ENCODE data around the gene C14orf132. TPM values are rescaled to one million over a fixed set of nuclear protein-coding genes. Genes with fewer than 3 reads are reported as not detected.

C14orf132 gene
- total RNA-seq, 1 donor from 2014 or later, result 552 TPM

DNA sequence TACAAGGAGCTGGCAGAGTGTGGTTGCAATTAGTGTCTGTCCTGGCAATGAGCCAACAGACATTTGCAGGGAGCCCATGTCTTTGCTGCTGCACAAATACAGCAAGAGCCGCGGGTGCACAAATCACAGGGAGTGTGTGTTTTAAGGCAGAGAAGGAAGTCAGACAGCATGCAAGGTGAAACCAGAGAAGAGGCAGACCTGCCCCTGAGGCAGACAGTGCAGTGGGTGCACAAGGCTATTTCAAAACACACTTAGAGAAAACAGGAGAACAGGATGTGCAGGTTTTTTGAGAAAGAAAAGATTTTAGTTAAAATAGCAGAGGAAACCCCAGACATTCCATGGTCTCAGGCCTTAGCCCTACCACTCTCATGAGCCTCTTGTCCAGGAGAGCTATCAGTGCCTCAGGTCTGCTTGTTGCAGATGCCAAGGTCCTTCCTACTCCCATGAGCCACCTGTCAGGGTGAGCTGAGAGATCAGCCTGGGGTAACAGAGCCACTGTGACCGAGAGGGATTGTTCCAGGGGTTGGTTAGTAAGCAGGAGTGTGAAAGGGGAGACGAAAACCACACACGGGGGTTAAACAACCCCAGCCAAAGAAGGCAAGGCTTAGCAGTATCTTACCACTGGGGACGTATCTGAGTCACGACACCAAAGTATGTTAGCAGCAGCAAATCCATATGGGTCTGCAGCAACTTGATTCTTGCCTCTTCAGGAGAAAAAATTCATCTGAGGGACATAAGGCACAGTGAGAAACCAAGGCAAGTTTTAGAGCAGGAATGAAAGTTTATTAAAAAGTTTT lies 78.1 kb downstream of the C14orf132 start:
- H3K4me1 Mint-ChIP-seq (ENCODE audit: low read depth, unreplicated experiment), result no peaks in the 10 kb centered on the region
- no peak for DNase-seq
- peaks cover 3% of the 10 kb centered on the region for H3K27me3 Mint-ChIP-seq (ENCODE audit: unreplicated experiment)
- H3K27ac Mint-ChIP-seq (ENCODE audit: unreplicated experiment), result no peak overlapping the region
- peaks cover 7% of the 10 kb centered on the region for H3K9me3 Mint-ChIP-seq (ENCODE audit: unreplicated experiment)
- no peak overlapping the region for H3K4me3 Mint-ChIP-seq (ENCODE audit: unreplicated experiment)
- no peaks in the 10 kb centered on the region for H3K36me3 Mint-ChIP-seq (ENCODE audit: unreplicated experiment)
- TF ChIP-seq, protein P1, sequence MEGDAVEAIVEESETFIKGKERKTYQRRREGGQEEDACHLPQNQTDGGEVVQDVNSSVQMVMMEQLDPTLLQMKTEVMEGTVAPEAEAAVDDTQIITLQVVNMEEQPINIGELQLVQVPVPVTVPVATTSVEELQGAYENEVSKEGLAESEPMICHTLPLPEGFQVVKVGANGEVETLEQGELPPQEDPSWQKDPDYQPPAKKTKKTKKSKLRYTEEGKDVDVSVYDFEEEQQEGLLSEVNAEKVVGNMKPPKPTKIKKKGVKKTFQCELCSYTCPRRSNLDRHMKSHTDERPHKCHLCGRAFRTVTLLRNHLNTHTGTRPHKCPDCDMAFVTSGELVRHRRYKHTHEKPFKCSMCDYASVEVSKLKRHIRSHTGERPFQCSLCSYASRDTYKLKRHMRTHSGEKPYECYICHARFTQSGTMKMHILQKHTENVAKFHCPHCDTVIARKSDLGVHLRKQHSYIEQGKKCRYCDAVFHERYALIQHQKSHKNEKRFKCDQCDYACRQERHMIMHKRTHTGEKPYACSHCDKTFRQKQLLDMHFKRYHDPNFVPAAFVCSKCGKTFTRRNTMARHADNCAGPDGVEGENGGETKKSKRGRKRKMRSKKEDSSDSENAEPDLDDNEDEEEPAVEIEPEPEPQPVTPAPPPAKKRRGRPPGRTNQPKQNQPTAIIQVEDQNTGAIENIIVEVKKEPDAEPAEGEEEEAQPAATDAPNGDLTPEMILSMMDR (IDR thresholded peaks at IDR 0.05; ENCODE audit: partially characterized antibody, unreplicated experiment), result no peak

DNA sequence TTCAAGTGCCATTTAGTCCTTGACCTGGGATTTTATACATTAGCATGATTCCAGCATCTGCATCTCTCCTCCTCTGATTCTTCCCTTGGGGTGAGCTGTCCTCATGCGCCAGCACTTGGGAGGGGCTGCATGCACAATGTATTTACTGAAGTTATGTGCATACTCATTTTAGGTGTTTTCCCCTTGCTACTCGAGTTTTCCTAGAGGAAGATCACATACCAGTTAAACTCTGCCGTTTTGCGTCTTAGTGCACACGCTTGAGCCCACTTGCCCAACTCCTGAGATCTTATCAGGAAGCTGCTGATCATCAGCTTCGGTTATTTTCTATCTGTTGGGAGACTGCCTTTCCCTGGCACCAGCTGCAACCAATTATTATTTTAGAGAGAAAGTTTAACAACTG lies 78.8 kb downstream of the C14orf132 start:
- peaks cover 6% of the 10 kb centered on the region for H3K4me1 Mint-ChIP-seq (ENCODE audit: low read depth, unreplicated experiment)
- H3K27ac Mint-ChIP-seq (ENCODE audit: unreplicated experiment), result no peak overlapping the region
- peaks cover 7% of the 10 kb centered on the region for H3K9me3 Mint-ChIP-seq (ENCODE audit: unreplicated experiment)
- no peak overlapping the region for H3K4me3 Mint-ChIP-seq (ENCODE audit: unreplicated experiment)
- TF ChIP-seq, protein P1 (IDR thresholded peaks at IDR 0.05; ENCODE audit: partially characterized antibody, unreplicated experiment), result no peak
- no peaks in the 10 kb centered on the region for H3K27me3 Mint-ChIP-seq (ENCODE audit: unreplicated experiment)
- no peaks in the 10 kb centered on the region for H3K36me3 Mint-ChIP-seq (ENCODE audit: unreplicated experiment)
- DNase-seq, result no peak

DNA sequence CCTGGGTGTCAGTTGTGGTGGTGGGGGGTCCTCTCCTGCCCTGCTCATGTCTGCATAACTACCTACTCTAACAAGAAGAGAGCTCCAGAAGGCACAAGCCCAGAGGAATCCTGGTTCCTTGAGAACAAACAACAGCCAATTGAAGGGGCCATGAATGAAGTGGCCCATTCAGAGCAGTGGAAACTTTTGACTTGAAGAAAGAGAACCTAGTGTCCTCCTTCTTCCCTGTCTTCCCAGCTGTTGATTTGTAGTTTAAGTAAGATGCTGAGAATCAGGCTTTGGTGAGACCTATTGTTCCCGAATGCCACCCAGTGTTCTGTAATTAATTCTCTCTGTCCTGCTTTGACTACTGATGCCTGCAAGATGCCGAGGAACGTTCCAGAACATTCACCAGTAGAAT lies 79.2 kb downstream of the C14orf132 start:
- Mint-ChIP-seq H3K4me3 (ENCODE audit: unreplicated experiment) (no peak overlapping the region), H3K36me3 (ENCODE audit: unreplicated experiment) (no peaks in the 10 kb centered on the region), H3K27ac (ENCODE audit: unreplicated experiment) (no peak overlapping the region), H3K9me3 (ENCODE audit: unreplicated experiment) (peaks cover 7% of the 10 kb centered on the region), H3K4me1 (ENCODE audit: low read depth, unreplicated experiment) (peaks cover 7% of the 10 kb centered on the region), H3K27me3 (ENCODE audit: unreplicated experiment) (no peaks in the 10 kb centered on the region)
- no peak for DNase-seq
- TF ChIP-seq, protein P1 (IDR thresholded peaks at IDR 0.05; ENCODE audit: partially characterized antibody, unreplicated experiment), result no peak

DNA sequence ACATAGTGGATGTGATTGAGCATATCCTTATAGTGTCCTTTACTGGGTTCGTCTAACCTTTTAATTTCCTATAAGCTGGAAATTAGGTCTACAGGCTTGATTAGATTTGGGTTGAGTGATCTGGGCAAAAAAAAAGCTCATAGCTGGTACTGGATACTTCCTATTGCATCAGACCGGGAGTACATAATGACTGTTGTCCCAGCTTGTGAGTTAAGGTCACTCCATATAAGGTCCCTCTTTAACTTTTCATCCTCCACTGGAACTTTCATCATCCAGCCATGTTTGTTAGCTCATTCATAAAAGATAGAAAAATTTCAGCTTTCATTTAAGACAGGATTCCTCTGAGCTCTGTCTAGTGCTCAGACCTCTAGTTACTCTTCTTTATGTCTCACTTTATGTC lies 80.8 kb downstream of the C14orf132 start:
- Mint-ChIP-seq H3K4me3 (ENCODE audit: unreplicated experiment) (no peak overlapping the region), H3K27me3 (ENCODE audit: unreplicated experiment) (peaks cover 2% of the 10 kb centered on the region), H3K9me3 (ENCODE audit: unreplicated experiment) (peaks cover 2% of the 10 kb centered on the region), H3K36me3 (ENCODE audit: unreplicated experiment) (no peaks in the 10 kb centered on the region), H3K4me1 (ENCODE audit: low read depth, unreplicated experiment) (peaks cover 7% of the 10 kb centered on the region), H3K27ac (ENCODE audit: unreplicated experiment) (no peak overlapping the region)
- DNase-seq, result no peak
- TF ChIP-seq, protein P1 (IDR thresholded peaks at IDR 0.05; ENCODE audit: partially characterized antibody, unreplicated experiment), result no peak

DNA sequence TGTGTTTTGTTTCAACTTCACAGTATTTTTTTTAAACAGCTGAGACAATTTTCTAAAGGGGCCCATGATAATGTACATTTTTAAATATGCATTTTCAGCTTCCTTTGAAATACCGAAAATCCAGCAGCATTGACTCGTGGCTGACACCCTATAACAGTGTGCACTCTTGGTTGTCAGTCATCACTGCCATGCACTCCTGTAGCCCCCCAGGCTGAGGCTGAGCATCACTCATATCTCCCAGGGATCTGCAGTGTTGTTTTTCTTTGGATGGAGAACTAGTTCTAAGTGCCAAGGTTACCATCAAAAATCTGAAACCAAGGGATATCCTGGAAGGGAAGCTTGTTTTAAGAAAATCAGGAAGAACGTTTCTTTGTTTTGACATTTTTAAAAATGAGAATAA lies 81.2 kb downstream of the C14orf132 start:
- DNase-seq, result no peak
- H3K36me3 Mint-ChIP-seq (ENCODE audit: unreplicated experiment), result no peaks in the 10 kb centered on the region
- TF ChIP-seq, protein P1 (IDR thresholded peaks at IDR 0.05; ENCODE audit: partially characterized antibody, unreplicated experiment), result no peak
- no peak overlapping the region for H3K27ac Mint-ChIP-seq (ENCODE audit: unreplicated experiment)
- peaks cover 7% of the 10 kb centered on the region for H3K4me1 Mint-ChIP-seq (ENCODE audit: low read depth, unreplicated experiment)
- no peaks in the 10 kb centered on the region for H3K9me3 Mint-ChIP-seq (ENCODE audit: unreplicated experiment)
- H3K4me3 Mint-ChIP-seq (ENCODE audit: unreplicated experiment), result no peak overlapping the region
- H3K27me3 Mint-ChIP-seq (ENCODE audit: unreplicated experiment), result peaks cover 2% of the 10 kb centered on the region

Measured in glutamatergic neuron (in vitro differentiated cells).